GM19467 (cell line): ENCODE results near the gene ASNS.
"Not testable (repeated sequence)": the region's sequence is repeated elsewhere in the genome, so short reads cannot be mapped to it uniquely, and the experiment has no call there.

Experiments
- ATAC-seq: cut with Tn5 transposase; IDR thresholded peaks from one replicate; pipeline ENCODE4 v1.9.1; 2021; ENCODE audit warnings: mild to moderate bottlenecking, moderate library complexity; ENCODE audit not compliant: unreplicated experiment

ASNS gene, protein sequence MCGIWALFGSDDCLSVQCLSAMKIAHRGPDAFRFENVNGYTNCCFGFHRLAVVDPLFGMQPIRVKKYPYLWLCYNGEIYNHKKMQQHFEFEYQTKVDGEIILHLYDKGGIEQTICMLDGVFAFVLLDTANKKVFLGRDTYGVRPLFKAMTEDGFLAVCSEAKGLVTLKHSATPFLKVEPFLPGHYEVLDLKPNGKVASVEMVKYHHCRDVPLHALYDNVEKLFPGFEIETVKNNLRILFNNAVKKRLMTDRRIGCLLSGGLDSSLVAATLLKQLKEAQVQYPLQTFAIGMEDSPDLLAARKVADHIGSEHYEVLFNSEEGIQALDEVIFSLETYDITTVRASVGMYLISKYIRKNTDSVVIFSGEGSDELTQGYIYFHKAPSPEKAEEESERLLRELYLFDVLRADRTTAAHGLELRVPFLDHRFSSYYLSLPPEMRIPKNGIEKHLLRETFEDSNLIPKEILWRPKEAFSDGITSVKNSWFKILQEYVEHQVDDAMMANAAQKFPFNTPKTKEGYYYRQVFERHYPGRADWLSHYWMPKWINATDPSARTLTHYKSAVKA

DNA sequence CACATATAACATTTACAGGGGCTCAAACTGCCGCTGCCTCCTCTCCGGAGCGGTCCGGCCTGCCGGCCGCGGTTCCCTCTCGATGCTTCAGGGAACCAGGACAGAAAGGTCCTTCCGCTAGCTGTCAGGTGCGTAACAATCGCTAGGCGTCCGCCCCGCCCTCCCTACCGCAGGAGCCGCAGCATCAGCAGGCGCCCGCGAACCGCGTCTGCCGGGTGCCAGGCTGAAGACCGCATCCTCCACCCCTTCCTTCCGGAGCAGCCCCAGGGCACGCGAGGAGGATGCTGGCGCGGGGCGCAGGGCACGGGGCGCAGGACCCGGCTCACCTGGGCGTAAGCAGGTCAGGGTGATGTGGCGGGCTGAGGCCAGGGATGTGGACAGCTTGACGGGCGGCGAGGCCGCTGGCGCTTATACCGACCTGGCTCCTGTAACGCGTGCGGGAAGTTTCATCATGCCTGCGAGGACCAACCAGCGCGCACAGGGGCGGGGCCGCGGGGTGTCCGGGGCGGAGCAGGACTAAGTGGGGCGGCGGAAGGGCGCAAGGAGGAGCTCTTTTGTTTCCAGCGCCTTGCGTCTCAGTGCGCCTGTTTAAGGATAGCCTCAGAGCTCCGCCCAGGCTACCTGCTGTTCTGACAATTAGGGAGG, at the start of gene ASNS:
ASNS (minus strand) TSS at position 384 of the 645 bp plus-strand sequence. CDS start 3,252 bp downstream, outside the sequence.
- ATAC-seq, result peak; percentile 100

DNA sequence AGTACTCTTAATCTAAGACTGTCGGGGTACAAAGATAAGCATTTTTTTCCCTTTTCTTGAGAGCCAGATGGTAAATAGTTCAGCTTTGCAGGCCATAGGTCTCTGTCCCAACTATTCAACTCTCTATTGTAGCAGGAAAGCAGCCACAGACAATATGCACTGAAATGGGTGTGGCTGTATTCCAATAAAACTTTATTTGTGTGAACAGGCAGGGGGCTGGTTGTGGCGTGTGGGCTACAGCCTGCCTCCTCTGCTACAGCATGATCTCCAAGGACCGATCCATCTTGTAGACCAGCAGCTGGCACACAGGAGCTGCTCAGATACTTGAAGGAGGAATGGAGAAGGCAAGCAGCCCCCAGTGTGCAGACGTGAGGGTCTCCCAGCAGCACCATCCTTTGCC, 49.0 kb upstream of the ASNS start:
- not testable (repeated sequence) for ATAC-seq

DNA sequence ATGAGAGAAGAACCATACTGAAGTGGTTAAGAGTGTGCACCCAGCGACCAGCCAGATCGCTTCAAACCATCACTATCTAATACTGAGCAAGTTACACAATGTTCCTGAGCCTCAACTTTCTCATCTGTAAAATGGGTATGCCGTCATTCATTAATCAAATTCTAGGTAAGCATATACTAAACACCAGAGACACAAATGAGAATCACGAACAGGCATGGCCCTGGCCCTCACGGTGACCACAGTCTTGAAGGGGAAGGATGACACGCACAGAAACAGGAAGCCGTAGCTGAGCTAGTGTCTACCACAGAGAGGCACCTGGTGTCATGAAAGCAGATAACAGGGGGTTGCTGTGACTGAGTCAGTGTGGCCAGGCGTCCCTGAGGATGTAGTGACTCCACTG, 43.1 kb upstream of the ASNS start:
- ATAC-seq, result not testable (repeated sequence)

DNA sequence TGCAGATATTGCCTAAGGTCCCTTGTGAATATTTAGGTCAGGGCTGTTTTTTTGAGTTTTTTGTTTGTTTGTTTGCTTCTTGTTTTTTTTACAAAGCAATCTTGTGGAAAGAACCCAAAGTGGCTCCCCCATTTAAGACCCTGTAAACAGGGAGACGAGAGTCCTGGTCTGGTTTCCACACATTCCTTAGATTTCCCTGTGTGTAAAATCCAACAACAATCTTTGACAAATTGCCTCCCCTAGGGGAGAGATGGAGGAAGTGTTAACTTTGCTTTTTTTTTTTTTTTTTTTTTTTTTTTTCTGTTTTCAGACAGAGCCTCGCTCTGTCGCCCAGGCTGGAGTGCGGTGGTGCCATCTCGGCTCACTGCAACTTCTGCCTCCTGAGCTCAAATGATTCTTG, 40.1 kb upstream of the ASNS start:
- ATAC-seq, result not testable (repeated sequence)

DNA sequence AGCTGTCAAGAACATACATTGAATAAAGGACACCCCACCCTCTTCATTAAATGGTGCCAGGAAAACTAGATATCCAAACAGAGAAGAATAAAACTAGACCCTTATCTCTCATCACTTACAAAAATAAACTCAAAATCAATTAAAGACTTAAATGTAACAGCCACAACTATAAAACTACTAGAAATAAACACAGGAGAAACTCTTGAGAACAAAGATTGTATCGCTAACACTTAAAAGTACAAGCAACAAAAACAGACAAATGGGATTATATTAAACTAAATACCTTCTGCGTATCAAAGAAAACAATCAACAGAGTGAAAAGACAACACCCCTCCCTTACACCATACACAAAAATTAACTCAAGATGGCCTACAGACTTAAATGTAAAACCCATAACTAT, 24.7 kb upstream of the ASNS start:
- ATAC-seq, result not testable (repeated sequence)

DNA sequence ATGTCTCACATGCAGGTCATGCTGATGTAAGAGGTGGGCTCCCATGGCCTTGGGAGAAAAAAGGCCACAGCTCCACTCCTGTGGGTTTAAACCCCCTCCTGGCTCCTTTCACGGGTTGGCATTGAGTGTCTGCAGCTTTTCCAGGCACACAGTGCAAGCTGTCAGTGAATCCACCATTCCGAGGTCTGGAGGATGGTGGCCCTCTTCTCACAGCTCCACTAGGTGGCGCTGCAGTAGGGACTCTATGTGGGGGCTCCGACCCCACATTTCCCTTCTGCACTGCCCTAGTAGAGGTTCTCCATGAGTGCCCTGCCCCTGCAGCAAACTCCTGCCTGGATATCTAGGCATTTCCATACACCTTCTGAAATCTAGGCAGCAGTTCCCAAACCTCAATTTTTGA, 19.5 kb upstream of the ASNS start:
- ATAC-seq, result not testable (repeated sequence)

DNA sequence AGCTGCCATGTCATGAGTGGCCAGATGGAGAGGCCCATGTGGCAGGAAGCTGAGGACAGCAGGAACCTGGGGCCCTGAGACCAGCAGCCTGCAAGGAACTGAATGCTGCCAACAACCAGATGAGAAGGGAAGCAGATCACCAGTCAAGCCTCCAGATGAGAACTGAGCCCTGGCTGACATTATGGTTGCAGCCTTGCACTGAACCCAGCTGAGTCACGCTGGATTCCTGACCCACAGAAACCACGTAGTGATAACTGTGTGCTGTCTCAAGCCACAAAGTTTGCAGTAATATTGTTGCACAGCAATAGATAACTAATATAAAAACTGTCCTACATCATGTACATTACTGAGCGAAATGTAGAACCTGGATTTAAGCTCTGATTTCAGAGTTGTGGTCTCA, 7.3 kb upstream of the ASNS start:
- ATAC-seq, result not testable (repeated sequence)

DNA sequence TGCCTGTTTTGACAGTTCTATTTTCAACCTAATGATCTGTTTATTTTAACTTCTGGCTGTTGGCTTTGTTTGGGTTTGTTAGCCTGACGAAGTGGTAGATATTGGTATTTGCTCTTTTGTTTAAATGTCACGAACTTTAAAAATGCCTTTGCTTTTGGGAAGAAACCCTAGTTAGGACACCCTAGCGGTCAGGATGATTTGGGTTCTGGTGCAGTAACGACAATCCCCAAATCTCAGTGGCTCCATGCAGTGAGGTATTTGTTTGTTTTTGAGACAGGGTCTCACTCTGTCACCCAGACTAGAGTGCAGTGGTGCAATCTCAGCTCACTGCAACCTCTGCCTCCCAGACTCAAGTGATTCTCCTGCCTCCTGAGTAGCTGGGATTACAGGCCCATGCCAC, 2.7 kb upstream of the ASNS start:
- ATAC-seq, result not testable (repeated sequence)

DNA sequence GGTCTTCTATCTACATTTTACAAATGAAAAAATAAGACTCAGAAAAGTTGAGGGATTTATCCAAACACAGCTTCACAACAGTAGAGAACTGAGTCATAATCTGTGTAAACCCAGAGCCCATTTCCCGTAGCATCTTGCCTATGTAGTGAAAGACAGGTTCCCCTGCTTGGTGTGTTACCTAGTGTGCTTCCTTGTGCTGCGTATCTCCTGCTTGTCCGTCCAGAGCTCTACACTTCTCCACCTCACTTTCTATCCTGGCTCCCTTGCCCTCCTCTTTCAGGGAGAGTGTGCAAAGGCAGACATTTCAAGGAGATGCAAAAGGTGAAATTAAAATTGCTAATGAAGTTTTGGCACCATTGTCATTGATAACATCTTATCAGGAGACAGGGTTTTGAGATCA, 1.4 kb upstream of the ASNS start:
- no peak for ATAC-seq

DNA sequence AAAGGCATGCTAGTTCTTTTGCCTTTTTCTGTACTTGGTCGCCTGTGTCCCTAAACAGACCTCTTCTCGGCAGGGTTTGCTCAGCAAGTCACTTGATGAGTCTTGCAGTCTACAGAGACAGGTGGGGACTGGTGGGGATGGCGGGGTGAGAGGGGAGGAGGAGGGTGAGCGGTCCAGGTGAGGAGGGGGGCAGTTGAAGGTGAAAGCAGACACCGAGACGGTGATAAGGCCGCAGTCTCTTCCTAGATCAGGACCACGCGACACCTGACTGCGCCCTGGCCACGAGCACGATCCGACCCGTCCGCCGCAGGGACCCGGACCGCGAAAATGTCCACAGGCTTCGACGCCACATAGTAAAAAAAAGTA, 566 bp downstream of the ASNS start:
- no peak for ATAC-seq

DNA sequence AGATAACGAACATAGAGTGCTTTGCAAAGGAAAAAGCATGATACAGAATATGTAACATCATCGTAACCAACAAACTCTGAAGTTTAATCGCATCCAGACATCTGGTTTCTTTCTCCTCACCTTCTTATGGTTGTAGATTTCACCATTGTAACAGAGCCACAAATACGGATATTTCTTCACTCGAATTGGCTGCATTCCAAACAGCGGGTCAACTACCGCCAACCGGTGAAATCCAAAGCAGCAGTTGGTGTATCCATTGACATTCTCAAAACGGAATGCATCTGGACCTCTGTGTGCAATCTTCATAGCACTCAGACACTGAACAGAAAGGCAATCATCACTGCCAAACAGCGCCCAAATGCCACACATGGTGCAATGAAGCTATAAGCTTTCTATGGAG, 3.4 kb downstream of the ASNS start:
- ATAC-seq, result no peak

DNA sequence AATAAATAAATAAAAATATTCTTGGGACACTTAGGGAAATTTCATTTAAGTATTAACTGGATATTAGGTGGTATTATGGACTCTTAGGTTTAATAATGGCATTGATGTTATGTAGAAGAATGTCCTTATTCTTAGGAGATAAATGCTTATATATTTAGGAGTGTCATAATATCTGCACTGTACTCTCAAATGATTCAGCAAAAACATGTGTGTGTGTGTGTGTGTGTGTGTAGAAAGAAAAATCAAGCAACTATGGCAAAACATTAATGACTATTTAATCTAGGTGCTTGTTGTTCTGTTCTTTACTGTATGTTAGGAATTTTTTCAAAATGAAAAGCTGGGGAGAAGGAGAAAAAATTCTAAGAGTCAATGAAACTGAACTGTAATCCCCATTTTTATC, 3.9 kb downstream of the ASNS start:
- ATAC-seq, result no peak

DNA sequence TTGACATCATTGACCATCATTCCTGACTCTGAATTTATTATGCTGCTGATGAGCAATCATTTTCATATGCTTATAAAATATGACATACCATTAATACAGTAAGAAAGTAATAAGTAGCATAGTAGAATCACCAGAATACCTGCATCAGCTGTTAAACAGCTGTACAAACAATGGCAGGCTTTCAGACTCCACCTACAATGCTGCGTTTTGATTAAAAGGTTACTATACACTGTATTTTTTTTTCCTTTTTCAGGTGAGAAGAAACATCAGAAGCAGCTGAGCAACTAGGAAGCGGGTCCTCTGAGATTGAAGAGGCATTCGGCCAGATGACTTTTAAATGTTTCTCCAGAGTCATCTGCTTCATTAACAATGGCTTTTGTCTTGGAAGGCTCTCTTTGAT, 7.1 kb downstream of the ASNS start:
- ATAC-seq, result no peak

DNA sequence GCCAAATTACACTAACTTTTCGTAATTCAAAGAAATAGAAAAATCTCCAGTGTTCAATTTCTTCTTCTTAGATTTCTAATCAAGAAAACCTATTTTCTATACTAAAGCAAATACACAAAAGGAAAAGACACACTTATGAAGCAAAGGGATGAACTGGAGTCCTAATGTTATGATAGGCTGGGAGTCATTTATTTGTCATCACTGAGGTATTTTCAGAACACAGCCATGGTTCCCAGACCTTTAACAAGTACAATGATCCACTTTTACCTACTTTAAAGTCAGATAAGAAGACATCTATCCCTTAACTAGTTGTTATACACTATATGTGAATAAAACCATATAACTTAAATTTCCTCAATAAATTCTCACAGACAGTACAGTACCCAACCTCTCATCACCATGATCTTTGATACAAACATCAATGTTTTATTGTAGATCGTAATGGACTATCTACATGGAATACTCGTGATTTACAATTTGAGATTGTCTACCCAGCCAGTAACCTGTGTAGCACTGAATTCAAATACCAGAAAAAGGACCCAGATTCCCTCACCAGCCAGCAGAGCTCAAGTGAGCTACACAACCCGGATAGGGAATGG, 12.5 kb downstream of the ASNS start:
- no peak for ATAC-seq

DNA sequence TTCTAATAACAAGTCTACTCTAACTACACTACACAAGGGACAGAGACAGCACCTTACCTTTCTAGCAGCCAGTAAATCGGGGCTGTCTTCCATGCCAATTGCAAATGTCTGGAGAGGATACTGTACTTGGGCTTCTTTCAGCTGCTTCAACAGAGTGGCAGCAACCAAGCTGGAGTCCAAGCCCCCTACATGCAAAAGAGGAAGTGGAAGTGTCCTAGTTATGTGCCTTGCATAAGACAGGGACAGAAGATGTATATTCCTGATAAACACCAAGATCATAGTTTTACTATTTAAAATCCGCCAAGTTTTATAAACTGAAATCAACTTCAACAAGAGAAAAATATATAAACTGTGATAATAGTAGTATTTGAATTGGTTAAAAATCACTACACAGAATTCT, 14.0 kb downstream of the ASNS start:
- no peak for ATAC-seq

DNA sequence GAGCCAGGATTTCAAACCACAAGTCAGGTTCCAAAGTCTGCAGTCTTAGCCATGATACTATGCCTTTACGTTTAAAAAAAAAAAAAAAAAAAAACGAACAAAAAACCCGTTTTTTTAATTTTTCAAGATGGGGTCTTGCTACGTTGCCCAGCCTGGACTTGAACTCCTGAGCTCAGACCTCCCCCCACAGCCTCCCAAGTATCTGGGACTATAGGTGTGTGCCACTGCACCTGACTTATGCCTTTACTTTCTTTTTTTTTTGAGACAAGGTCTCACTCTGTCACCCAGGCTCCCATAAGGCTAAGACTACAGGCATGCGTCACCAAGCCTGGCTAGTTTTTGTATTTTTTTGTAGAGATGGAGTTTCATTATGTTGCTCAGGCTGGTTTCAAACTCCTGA, 14.7 kb downstream of the ASNS start:
- no peak for ATAC-seq

DNA sequence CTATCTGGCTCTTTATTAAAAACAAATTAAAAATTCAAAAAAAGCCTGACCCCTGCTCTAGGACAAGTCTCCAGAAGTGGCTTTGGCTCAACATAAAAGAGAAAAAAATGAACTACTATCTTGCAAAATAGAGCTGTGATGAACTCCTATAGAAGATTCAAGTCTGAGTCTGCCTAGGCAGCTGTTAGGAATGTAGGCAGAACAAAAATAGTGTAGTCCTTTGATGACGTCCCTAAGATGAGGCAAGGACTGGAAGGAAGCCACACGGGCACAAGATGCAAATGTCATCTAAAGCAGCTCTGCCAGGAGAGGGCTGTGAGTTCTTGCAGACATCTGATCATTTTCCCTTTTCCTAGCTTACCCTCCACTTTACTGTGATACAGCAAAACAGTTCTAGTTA, 20.5 kb downstream of the ASNS start:
- no peak for ATAC-seq

DNA sequence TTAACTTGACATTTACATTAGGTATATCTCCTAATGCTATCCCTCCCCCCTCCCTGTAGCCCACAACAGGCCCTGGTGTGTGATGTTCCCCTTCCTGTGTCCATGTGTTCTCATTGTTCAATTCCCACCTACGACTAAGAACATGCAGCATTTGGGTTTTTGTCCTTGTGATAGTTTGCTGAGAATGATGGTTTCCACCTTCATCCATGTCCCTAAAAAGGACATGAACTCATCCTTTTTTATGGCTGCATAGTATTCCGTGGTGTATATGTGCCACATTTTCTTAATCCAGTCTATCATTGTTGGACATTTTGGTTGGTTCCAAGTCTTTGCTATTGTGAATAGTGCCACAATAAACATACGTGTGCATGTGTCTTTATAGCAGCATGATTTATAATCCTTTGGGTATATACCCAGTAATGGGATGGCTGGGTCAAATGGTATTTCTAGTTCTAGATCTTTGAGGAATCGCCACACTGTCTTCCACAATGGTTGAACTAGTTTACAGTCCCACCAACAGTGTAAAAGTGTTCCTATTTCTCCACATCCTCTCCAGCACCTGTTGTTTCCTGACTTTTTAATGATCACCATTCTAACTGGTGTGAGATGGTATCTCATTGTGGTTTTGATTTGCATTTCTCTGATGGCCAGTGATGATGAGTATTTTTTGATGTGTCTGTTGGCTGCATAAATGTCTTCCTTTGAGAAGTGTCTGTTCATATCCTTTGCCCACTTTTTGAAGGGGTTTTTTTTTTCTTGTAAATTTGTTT, 21.8 kb downstream of the ASNS start:
- not testable (repeated sequence) for ATAC-seq

DNA sequence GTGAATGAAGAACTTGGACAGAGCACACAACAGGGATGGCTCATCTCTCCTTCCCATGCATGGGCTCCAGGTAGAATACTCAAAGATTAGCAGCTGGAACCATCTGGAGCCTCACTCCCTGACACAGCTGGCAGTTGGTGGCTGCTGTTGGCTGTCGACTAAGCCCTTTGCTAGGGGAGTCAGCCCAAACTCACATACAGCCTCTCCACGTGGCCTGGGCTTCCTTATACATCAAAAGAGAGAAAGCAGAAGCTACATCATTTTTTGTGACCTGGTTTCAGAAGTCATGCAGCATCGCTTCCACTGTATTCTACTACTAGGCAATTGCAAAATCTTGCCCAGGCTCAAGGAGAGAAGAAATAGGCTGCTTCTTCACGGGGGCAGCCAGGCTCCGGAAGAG, 24.4 kb downstream of the ASNS start:
- ATAC-seq, result no peak

DNA sequence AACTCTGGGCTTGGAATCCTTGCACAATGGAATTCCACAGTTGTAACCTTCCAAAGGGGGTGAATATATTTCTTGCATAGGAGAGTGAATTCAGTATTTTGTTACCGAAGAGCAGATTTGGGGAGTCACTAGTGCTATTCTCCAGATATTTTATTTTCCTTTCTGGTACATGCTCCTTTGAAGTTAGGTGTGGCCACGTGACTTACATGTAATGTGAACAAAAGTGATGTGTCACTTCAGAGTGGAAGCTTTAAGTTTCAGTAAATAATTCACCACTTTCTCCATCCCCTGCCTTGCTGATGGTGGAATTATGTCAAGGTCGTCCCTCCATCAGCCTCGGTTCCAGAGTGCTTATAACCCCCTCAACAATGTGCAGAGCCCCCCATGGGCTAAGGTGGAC, 25.3 kb downstream of the ASNS start:
- ATAC-seq, result no peak

DNA sequence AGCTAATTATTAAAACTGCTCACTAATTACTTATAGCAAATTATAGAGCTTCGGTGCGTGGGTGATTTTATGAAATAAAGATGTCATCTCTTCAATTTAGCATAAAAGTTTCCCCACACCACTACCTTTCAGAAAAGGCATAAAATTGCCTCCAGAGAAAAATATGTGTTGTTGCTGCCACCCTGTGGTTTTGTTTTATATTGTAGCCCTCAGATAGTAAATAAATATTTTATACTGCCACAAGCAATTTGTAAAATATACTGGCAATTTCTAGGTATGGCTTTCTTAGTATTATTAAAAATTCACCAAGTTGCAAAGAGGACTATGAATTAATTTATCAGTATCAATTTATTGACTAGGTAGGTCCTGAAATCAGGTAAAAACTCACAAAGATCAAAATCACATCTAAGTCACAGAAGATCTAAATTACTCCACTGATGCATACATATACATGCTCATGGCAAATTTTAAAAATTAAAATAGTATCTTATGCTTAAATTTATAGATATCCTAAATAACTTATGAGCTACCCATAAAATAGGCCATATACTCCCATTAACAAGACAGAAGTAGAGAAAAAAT, 26.5 kb downstream of the ASNS start:
- ATAC-seq, result no peak
